GM23338 (cell line): ENCODE results near the gene MTOR. TPM values are rescaled to one million over a fixed set of nuclear protein-coding genes. Genes with fewer than 3 reads are reported as not detected.

Experiments
- ATAC-seq: fragments of 200-7000 bp; cut with Tn5 transposase; 3 replicates; pipeline ENCODE4 v1.9.1; 2020
- DNase-seq: peaks from one replicate; pipeline ENCODE4 v3.0.0-alpha.2; 2015; ENCODE audit warnings: low spot score
- H2AFZ ChIP-seq: fragments of 200-600 bp; sonication (generic); 2 replicates; pipeline ENCODE4 v1.8.0; 2016; ENCODE audit warnings: antibody characterized with exemption, mild to moderate bottlenecking, moderate library complexity
- H3F3A ChIP-seq: fragments of 200-600 bp; sonication (generic); replicated peaks from 2 replicates; pipeline ENCODE4 v1.8.0; 2017; ENCODE audit warnings: antibody characterized with exemption, mixed run types, low read depth
- H3K27ac ChIP-seq: fragments of 200-600 bp; sonication (generic); 2 replicates; pipeline ENCODE4 v1.6.1; 2016; ENCODE audit warnings: low read depth
- H3K27me3 ChIP-seq: fragments of 200-600 bp; sonication (generic); 2 replicates; pipeline ENCODE4 v1.8.0; 2016; ENCODE audit warnings: mild to moderate bottlenecking, mixed run types, moderate library complexity; ENCODE audit not compliant: insufficient read depth
- H3K36me3 ChIP-seq: fragments of 200-600 bp; sonication (generic); 2 replicates; pipeline ENCODE4 v1.8.0; 2016; ENCODE audit warnings: mild to moderate bottlenecking; ENCODE audit not compliant: insufficient read depth
- H3K4me1 ChIP-seq: fragments of 200-600 bp; sonication (generic); 2 replicates; pipeline ENCODE4 v1.8.0; 2016; ENCODE audit warnings: mild to moderate bottlenecking, moderate library complexity; ENCODE audit not compliant: insufficient read depth
- H3K4me2 ChIP-seq: fragments of 200-600 bp; sonication (generic); 2 replicates; pipeline ENCODE4 v1.7.1; 2017; ENCODE audit warnings: mixed run types
- H3K4me3 ChIP-seq: fragments of 200-600 bp; sonication (generic); 2 replicates; pipeline ENCODE4 v1.6.1; 2016; ENCODE audit warnings: mixed run types
- H3K79me2 ChIP-seq: fragments of 200-600 bp; sonication (generic); replicated peaks from 2 replicates; pipeline ENCODE4 v1.8.0; 2017; ENCODE audit warnings: mild to moderate bottlenecking; ENCODE audit not compliant: insufficient read depth
- H3K9me2 ChIP-seq: fragments of 200-600 bp; sonication (generic); 2 replicates; pipeline ENCODE4 v1.8.0; 2017; ENCODE audit not compliant: insufficient read depth
- H4K20me1 ChIP-seq: fragments of 200-600 bp; sonication (generic); replicated peaks from 2 replicates; pipeline ENCODE4 v1.8.0; 2017; ENCODE audit warnings: mild to moderate bottlenecking; ENCODE audit not compliant: insufficient read depth
- H3K27ac Mint-ChIP-seq: 2 replicates; pipeline ENCODE4 v1.8.0; 2020; ENCODE audit warnings: inconsistent platforms, mild to moderate bottlenecking, moderate library complexity, mixed read lengths
- H3K27me3 Mint-ChIP-seq: 3 replicates; pipeline ENCODE4 v1.8.0; 2022; ENCODE audit warnings: low read depth, mild to moderate bottlenecking, moderate library complexity, mixed read lengths, inconsistent platforms; ENCODE audit not compliant: insufficient read depth, poor library complexity
- H3K36me3 Mint-ChIP-seq: 3 replicates; pipeline ENCODE4 v1.8.0; 2021; ENCODE audit warnings: low read depth, mild to moderate bottlenecking, inconsistent platforms, moderate library complexity, mixed read lengths
- H3K4me1 Mint-ChIP-seq: 3 replicates; pipeline ENCODE4 v1.8.0; 2020; ENCODE audit warnings: mild to moderate bottlenecking, inconsistent platforms, mixed read lengths
- H3K4me3 Mint-ChIP-seq: 3 replicates; pipeline ENCODE4 v1.8.0; 2021; ENCODE audit warnings: moderate library complexity, mild to moderate bottlenecking, inconsistent platforms, mixed read lengths
- H3K9me3 Mint-ChIP-seq: 3 replicates; pipeline ENCODE4 v1.8.0; 2020; ENCODE audit warnings: moderate library complexity, mild to moderate bottlenecking, inconsistent platforms, mixed read lengths
- CREB1 ChIP-seq: fragments of 250-450 bp; sonication (Bioruptor Pico); IDR thresholded peaks from 2 replicates; pipeline ENCODE4 v1.5.0; 2020; ENCODE audit warnings: low read depth, mild to moderate bottlenecking, moderate library complexity
- CTCF ChIP-seq, 2 experiments: fragments of 200-600 bp in 1 of 2; sonication (generic) in 1 of 2; conservative IDR thresholded peaks; 2 replicates each; pipeline versions ENCODE4 v1.5.1 to v1.6.1; 2016 to 2017; ENCODE audit warnings: antibody characterized with exemption in 2 of 2, low read depth in 2 of 2, mild to moderate bottlenecking in 2 of 2, moderate library complexity in 1 of 2
- ETS1 ChIP-seq: IDR thresholded peaks from 2 replicates; pipeline ENCODE4 v1.6.1; 2016; ENCODE audit warnings: antibody characterized with exemption
- EZH2 ChIP-seq: fragments of 200-600 bp; sonication (generic); IDR thresholded peaks from one replicate; pipeline ENCODE4 v1.8.0; 2017; ENCODE audit warnings: antibody characterized with exemption, mild to moderate bottlenecking, low read depth; ENCODE audit not compliant: unreplicated experiment
- EZH2phosphoT487 ChIP-seq: fragments of 200-600 bp; sonication (generic); IDR thresholded peaks from one replicate; pipeline ENCODE4 v1.8.1; 2018; ENCODE audit warnings: antibody characterized with exemption; ENCODE audit not compliant: unreplicated experiment
- JUNB ChIP-seq: IDR thresholded peaks from one replicate; pipeline ENCODE4 v1.6.1; 2016; ENCODE audit warnings: antibody characterized with exemption; ENCODE audit not compliant: unreplicated experiment
- NANOG ChIP-seq: IDR thresholded peaks from 2 replicates; pipeline ENCODE4 v1.6.1; 2016; ENCODE audit warnings: antibody characterized with exemption, borderline replicate concordance
- POLR2AphosphoS5 ChIP-seq: IDR thresholded peaks from 2 replicates; pipeline ENCODE4 v1.6.1; 2016; ENCODE audit warnings: antibody characterized with exemption, low read depth
- REST ChIP-seq: IDR thresholded peaks from one replicate; pipeline ENCODE4 v1.6.1; 2018; ENCODE audit warnings: antibody characterized with exemption; ENCODE audit not compliant: unreplicated experiment
- STAT1 ChIP-seq: IDR thresholded peaks from one replicate; pipeline ENCODE4 v1.6.1; 2016; ENCODE audit warnings: antibody characterized with exemption; ENCODE audit not compliant: unreplicated experiment
- ZNF114 ChIP-seq: fragments of 250-450 bp; sonication (Bioruptor Pico); IDR thresholded peaks from 2 replicates; pipeline ENCODE4 v1.5.0; 2020; ENCODE audit warnings: mild to moderate bottlenecking, moderate library complexity
- ZNF331 ChIP-seq: fragments of 250-450 bp; sonication (Bioruptor Pico); IDR thresholded peaks from 2 replicates; pipeline ENCODE4 v1.5.0; 2020; ENCODE audit warnings: low read depth, mild to moderate bottlenecking, moderate library complexity
- ZNF462 ChIP-seq: fragments of 250-450 bp; sonication (Bioruptor Pico); IDR thresholded peaks from 2 replicates; pipeline ENCODE4 v1.5.0; 2020; ENCODE audit warnings: mild to moderate bottlenecking, moderate library complexity
- polyA plus RNA-seq: library from polyadenylated mRNA; unstranded; fragments of >200 nt; fragmentation: Nextera tagmentation; extraction: Ambion mirVana; gene quantifications from 2 replicates; pipeline ENCODE4 v1.2.1, GENCODE V29; 2016
- total RNA-seq: library from RNA; depleted of rRNA; stranded (reverse); fragments of >200 nt; shearing (Covaris generic); gene quantifications from 2 replicates; pipeline ENCODE4 v1.2.3, GENCODE V29; 2014

The MTOR gene
- total and polyA plus RNA-seq, 2 experiments from 2014 or later, result 22.8 to 98.0 TPM

GRCh38 chr1:11227106-11228077, 35.0 kb downstream of the MTOR start:
- no peaks in the 10 kb centered on the region for H3K4me1 Mint-ChIP-seq
- no peaks in the 10 kb centered on the region for H3K9me2 ChIP-seq
- ATAC-seq, result no peak

More at GRCh38 chr1:11227106-11228077, 35.0 kb downstream of the MTOR start:
- Histone ChIP-seq H3K4me3 (no peak overlapping the region), H2AFZ (no peak overlapping the region), H3K79me2 (no peaks in the 10 kb centered on the region), H3K4me1 (no peaks in the 10 kb centered on the region), H3K27me3 (no peaks in the 10 kb centered on the region), H3F3A (no peaks in the 10 kb centered on the region), H4K20me1 (no peaks in the 10 kb centered on the region; the same call in 1 of the 2 replicates), H3K36me3 (peaks cover 55% of the 10 kb centered on the region), H3K4me2 (no peak overlapping the region), H3K27ac (no peak overlapping the region)
- Mint-ChIP-seq H3K9me3 (no peaks in the 10 kb centered on the region), H3K27me3 (peaks cover 5% of the 10 kb centered on the region), H3K36me3 (peaks cover 63% of the 10 kb centered on the region), H3K4me3 (no peak overlapping the region), H3K27ac (no peak overlapping the region)
- DNase-seq, result no peak
- TF ChIP-seq ETS1 (no peak), REST (no peak), STAT1 (no peak), EZH2 (no peak), EZH2phosphoT487 (no peak), CTCF (conservative IDR thresholded peaks at IDR 0.05; ENCODE audit: low read depth in 2 of 2) (no peak), ZNF331 (CRISPR knock-in tag) (no peak), CREB1 (no peak), JUNB (no peak), POLR2AphosphoS5 (no peak), ZNF114 (CRISPR knock-in tag) (no peak), NANOG (no peak), ZNF462 (CRISPR knock-in tag) (no peak)
